GM12874 (cell line): Measurements from ENCODE around the gene TNFRSF1A.

ENCODE experiments used
- TF ChIP-seq, protein P1 (sequence below): IDR thresholded peaks from 2 replicates; pipeline ENCODE4 v1.5.1; 2011; ENCODE audit warnings: low read depth, mild to moderate bottlenecking, control low read depth, low read length, moderate library complexity; ENCODE audit not compliant: insufficient read depth

TNFRSF1A gene

DNA sequence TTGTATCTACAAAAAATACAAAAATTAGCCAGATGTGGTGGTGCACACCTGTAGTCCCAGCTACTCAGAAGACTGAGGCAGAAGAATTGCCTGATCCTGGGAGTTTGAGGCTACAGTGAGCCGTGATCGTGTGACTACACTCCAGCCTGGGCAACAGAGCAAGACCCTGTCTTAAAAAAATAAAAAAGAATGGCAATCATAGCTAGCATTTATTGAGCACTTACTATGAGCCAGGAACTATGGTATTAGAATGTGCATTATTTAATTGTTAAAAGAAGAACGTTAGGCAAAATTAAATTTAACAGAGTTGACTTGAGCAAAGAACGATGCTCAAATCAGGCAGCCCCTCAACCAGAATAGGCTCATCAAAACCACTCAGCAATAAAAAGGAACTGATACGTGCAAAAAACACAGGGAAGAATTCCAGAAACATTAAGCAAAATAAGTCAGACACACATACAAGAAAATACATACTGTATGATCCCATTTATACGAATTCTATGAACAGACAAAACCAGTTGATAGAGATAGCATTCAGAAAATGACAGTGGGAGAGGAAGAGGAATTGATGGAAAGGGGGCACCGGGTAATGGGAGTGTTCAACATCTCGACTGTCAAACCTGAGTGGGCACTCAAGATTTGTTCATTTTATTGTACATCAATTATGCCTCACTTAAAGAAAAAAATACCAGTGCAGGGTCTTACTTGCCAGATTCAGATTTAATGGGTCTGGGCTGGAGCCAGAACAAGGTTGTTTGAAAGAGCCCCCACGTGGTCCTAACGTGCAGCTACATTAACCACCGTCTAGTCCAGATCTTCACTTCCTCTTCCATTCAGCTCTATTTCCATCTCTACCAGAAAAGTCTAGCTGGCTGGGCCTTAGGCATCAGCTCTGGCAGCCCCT, 25.4 kb upstream of the TNFRSF1A start:
- TF ChIP-seq, protein P1, sequence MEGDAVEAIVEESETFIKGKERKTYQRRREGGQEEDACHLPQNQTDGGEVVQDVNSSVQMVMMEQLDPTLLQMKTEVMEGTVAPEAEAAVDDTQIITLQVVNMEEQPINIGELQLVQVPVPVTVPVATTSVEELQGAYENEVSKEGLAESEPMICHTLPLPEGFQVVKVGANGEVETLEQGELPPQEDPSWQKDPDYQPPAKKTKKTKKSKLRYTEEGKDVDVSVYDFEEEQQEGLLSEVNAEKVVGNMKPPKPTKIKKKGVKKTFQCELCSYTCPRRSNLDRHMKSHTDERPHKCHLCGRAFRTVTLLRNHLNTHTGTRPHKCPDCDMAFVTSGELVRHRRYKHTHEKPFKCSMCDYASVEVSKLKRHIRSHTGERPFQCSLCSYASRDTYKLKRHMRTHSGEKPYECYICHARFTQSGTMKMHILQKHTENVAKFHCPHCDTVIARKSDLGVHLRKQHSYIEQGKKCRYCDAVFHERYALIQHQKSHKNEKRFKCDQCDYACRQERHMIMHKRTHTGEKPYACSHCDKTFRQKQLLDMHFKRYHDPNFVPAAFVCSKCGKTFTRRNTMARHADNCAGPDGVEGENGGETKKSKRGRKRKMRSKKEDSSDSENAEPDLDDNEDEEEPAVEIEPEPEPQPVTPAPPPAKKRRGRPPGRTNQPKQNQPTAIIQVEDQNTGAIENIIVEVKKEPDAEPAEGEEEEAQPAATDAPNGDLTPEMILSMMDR, result peak; percentile 49

- TF ChIP-seq, protein P1, result no peak
Measured at GRCh38 chr12:6364044-6364374, 22.1 kb upstream of the TNFRSF1A start.

- TF ChIP-seq, protein P1, result no peak
Measured at GRCh38 chr12:6363330-6364043, 21.6 kb upstream of the TNFRSF1A start.

DNA sequence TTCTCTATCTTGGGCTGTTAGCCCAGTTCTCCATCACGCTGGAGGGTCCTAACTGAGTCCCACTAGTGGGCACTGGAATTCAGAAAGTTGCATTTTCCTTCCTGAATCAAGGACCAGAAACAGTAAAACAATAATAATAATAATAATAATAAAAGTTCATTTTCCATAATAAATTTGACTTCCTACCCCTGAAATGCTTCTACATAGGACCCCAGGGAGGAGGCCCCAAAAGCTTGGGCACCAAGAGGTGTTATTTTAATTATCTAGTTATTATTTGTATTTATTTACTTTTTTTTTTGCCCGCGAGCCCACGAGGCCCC, 21.1 kb upstream of the TNFRSF1A start:
- TF ChIP-seq, protein P1, result no peak

- TF ChIP-seq, protein P1, result no peak
Measured at GRCh38 chr12:6362403-6362802, 20.5 kb upstream of the TNFRSF1A start.

DNA sequence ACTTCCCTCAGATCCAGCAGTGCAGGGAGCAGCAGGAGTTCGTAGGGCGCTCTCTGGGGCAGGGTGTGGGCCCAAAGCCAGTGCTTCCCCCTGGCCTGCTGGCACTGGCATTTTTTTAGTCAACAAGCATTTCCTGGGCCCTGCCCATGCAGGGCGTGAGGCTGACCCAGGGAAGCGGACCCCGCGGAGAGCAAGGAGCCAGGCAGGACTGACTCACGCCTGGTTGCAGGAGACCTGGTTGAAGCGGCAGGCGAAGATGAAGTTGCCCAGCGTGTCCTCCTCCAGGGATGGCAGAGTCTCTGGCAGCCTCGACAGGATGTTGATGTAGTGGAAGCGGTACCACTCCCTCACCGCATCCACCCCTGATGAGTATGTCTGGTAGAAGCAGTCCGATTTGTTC, 20.0 kb upstream of the TNFRSF1A start:
- TF ChIP-seq, protein P1, result no peak

DNA sequence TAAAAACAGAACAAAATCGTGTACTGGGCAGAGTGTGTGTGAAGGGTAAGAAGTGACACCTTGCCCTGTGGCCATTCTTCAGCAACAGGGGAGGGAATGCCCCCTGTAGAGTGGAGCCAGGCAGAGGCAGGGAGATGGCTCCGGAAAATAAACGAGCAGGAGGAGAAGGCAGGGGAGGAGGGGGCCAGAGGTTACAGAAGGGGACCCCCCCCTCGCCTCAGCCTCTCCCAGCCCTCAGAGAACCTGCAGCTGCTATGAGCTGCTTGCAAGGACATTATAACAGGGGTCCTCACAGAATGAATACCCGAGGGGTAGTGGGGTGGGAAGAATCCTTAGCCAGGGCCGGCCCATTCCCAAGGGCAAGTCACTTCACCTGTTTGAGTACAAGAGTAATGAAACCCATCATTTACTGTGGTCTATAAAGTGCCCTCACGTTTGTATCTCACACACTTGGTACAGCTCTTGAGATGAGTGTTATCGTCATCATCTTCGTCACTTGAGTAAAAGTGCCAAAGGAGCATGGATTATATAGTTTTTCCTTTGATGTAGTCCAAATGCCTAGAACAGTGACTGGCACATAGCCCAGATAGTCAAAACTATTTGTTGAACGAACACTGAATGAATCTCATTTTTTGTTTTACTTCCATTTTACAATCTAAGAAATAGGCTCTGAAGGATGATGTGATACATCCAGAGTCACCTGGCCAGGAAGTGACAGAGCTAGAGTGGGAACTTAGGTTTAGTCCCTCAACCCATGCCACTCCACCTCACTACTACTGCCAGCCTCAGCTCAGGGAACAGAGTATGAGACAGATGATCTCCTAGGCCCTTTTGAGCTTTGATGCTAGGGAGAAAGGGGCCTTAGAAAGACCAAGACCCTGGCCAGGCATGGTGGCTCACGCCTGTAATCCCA, 19.0 kb upstream of the TNFRSF1A start:
- TF ChIP-seq, protein P1, result no peak
